Activated CD4-positive, CD25-positive, alpha-beta regulatory T cell treated with anti-CD3 and anti-CD28 coated beads, Interleukin-2, amount 50 U/mL, for 72 hours (primary cell): ENCODE measurements around the gene UBE3A.
"Not testable (repeated sequence)": the region's sequence is repeated elsewhere in the genome, so short reads cannot be mapped to it uniquely, and the experiment has no call there.

Experiments
- DNase-seq: peaks from one replicate; pipeline ENCODE4 v3.0.0; 2021

The UBE3A gene

GRCh38 chr15:25438601-25439368 is at the start of gene UBE3A:
UBE3A (minus strand) TSS chr15:25439024; CDS start chr15:25409107, 29,917 bp downstream.
- DNase-seq, result peak; percentile 93

GRCh38 chr15:25487226-25487884 is 48.5 kb upstream of the UBE3A start:
- no peak for DNase-seq

- no peak for DNase-seq
These were observed 47.2 kb upstream of the UBE3A start for GRCh38 chr15:25486051-25486450.

GRCh38 chr15:25481208-25481859 is 42.5 kb upstream of the UBE3A start:
- DNase-seq, result no peak

- DNase-seq, result no peak
These were observed 39.5 kb upstream of the UBE3A start for GRCh38 chr15:25478313-25478712.

GRCh38 chr15:25477816-25478215 is 39.0 kb upstream of the UBE3A start:
- DNase-seq, result no peak

GRCh38 chr15:25474251-25474650 is 35.4 kb upstream of the UBE3A start:
- no peak for DNase-seq

GRCh38 chr15:25470230-25470629 is 31.4 kb upstream of the UBE3A start:
- DNase-seq, result no peak

- no peak for DNase-seq
These were observed 30.6 kb upstream of the UBE3A start for GRCh38 chr15:25469377-25469776.

- no peak for DNase-seq
These were observed 29.8 kb upstream of the UBE3A start for GRCh38 chr15:25468611-25469010.

GRCh38 chr15:25465835-25466234 is 27.0 kb upstream of the UBE3A start:
- DNase-seq, result no peak

- no peak for DNase-seq
These were observed 26.0 kb upstream of the UBE3A start for GRCh38 chr15:25464784-25465183.

- no peak for DNase-seq
These were observed 25.6 kb upstream of the UBE3A start for GRCh38 chr15:25464383-25464782.

GRCh38 chr15:25456196-25456595 is 17.4 kb upstream of the UBE3A start:
- DNase-seq, result no peak

- no peak for DNase-seq
These were observed 16.4 kb upstream of the UBE3A start for GRCh38 chr15:25455226-25455625.

- no peak for DNase-seq
These were observed 15.9 kb upstream of the UBE3A start for GRCh38 chr15:25454771-25455170.

GRCh38 chr15:25453246-25453645 is 14.4 kb upstream of the UBE3A start:
- DNase-seq, result not testable (repeated sequence)

- DNase-seq, result no peak
These were observed 12.7 kb upstream of the UBE3A start for GRCh38 chr15:25451501-25451900.

- DNase-seq, result no peak
These were observed 11.3 kb upstream of the UBE3A start for GRCh38 chr15:25450163-25450562.

- no peak for DNase-seq
These were observed 7.3 kb upstream of the UBE3A start for GRCh38 chr15:25446076-25446475.

- DNase-seq, result no peak
These were observed 6.6 kb upstream of the UBE3A start for GRCh38 chr15:25445412-25445811.

- no peak for DNase-seq
These were observed 2.3 kb upstream of the UBE3A start for GRCh38 chr15:25441111-25441510.

GRCh38 chr15:25439369-25439836 is 579 bp upstream of the UBE3A start:
- DNase-seq, result no peak
